GM18909 (cell line): Measurements from ENCODE around the gene PRDM10.
"Not testable (repeated sequence)": the region's sequence is repeated elsewhere in the genome, so short reads cannot be mapped to it uniquely, and the experiment has no call there.

Experiments used
- ATAC-seq: cut with Tn5 transposase; IDR thresholded peaks from one replicate; pipeline ENCODE4 v1.9.1; 2021; ENCODE audit warnings: mild to moderate bottlenecking; ENCODE audit not compliant: unreplicated experiment, poor library complexity

PRDM10 gene

DNA sequence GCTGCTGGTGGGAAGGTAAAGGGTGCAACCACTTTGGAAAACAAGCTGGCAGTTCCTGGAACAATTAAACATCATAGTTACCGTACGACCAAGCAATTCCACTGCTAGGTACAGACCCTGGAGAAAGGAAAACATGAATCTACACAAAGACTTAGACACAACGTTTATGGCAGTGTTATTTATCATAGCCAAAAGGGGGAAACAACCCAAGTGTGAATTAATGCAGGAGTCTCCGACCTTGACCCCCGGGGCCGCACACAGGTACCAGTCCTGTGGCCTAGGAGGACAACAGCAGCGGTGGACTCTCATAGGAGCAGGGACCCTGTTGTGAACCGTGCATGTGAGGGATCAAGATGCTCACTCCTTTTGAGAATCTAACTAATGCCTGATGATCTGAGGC lies 22.5 kb downstream of the PRDM10 start:
- no peak for ATAC-seq

GRCh38 chr11:129979046-129979605 lies 23.5 kb downstream of the PRDM10 start:
- no peak for ATAC-seq

DNA sequence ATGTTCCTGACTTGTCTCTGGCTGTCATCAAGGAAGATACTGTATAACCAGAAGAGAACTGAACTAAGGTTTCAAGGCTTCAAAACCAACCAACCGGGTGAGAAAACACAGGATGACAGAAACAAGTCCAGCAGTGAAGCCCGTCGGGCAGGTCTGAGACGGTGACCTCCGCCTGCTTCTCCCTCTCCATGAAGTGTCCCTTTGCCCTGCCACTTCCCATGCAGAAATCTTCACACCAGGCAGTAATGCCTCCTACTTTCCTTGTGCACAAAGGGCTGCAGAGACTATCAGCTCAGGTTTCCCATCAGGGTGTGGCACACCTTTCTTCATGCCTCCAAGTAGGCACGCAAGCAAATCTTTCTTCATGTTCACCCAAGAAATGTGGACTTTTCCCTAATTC lies 24.2 kb downstream of the PRDM10 start:
- no peak for ATAC-seq

- ATAC-seq, result no peak
Observed at GRCh38 chr11:129976328-129976727, 26.3 kb downstream of the PRDM10 start.

GRCh38 chr11:129975543-129975942 lies 27.1 kb downstream of the PRDM10 start:
- no peak for ATAC-seq

DNA sequence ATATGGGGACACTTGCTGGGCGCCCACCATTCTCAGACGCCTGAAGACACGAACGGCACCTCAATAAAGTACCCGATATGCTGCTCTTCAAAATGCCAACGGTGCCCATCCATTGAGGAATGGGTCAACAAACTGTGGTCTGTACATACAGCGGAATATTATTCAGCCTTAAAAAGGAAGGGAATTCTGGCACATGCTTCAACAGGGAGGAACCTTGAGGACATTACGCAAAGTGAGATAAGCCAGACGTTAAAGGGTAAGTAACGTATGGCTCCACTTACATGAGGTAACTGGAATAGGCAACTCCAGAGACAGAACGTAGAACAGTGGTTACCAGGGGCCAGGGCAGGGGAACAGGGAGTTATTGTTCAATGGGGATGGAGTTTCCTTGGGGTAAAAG lies 28.0 kb downstream of the PRDM10 start:
- no peak for ATAC-seq

DNA sequence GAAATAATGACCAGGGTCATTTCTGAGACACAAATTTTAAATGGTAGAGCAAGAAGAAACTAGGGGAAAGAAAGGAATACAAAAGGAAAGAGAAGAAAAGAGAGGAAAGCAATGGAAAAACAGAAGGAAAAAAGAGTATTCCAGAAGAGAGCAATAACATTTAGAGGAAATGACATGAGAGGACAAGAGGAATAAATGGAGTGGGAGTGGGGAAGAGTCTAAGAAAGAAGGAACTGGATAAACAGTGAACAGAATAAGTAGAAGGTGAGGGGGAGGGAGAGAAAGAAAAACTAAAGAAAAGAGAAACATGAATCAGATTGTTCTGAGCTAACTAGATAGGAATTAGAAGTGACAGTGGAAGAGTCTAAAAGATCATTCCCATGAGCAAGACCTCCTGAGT lies 28.4 kb downstream of the PRDM10 start:
- ATAC-seq, result no peak

- ATAC-seq, result no peak
Observed at GRCh38 chr11:129973809-129974208, 28.8 kb downstream of the PRDM10 start.

- peak; percentile 76 for ATAC-seq
Observed at GRCh38 chr11:129973068-129973467, 29.6 kb downstream of the PRDM10 start.

- ATAC-seq, result no peak
Observed at GRCh38 chr11:129972611-129973010, 30.0 kb downstream of the PRDM10 start.

DNA sequence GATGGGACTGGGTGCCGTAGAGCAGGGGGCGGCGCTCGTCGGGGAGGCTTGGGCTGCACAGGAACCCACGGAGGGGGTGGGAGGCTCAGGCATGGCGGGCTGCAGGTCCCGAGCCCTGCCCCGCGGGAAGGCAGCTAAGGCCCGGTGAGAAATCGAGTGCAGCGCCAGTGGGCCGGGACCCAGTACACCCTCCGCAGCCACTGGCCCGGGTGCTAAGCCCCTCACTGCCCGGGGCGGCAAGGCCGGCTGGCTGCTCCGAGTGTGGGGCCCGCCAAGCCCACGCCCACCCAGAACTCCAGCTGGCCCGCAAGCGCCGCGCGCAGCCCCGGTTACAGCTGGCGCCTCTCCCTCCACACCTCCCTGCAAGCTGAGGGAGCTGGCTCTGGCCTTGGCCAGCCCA lies 30.8 kb downstream of the PRDM10 start:
- ATAC-seq, result not testable (repeated sequence)

GRCh38 chr11:129969920-129970319 lies 32.7 kb downstream of the PRDM10 start:
- no peak for ATAC-seq

GRCh38 chr11:129968591-129969419 lies 33.8 kb downstream of the PRDM10 start:
- ATAC-seq, result no peak

DNA sequence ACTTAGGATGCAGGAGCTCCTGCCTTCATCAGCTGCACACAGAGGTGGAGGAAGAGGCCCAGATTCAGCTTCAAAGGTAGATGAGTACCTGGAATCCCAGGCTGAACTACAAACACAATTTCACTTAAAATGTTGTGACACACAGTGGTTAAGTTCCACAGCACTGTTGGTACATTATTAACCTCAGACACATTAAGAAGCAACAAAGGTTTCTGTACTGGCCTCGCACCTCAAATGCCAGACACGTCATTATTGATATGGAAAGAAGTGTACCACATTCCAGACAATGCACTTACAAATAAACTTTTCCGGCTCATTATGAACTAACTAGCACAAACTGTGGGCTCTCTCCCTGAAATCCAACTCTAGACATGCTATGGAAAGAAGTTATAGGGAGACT lies 34.6 kb downstream of the PRDM10 start:
- ATAC-seq, result no peak

GRCh38 chr11:129965248-129965647 lies 37.4 kb downstream of the PRDM10 start:
- no peak for ATAC-seq

DNA sequence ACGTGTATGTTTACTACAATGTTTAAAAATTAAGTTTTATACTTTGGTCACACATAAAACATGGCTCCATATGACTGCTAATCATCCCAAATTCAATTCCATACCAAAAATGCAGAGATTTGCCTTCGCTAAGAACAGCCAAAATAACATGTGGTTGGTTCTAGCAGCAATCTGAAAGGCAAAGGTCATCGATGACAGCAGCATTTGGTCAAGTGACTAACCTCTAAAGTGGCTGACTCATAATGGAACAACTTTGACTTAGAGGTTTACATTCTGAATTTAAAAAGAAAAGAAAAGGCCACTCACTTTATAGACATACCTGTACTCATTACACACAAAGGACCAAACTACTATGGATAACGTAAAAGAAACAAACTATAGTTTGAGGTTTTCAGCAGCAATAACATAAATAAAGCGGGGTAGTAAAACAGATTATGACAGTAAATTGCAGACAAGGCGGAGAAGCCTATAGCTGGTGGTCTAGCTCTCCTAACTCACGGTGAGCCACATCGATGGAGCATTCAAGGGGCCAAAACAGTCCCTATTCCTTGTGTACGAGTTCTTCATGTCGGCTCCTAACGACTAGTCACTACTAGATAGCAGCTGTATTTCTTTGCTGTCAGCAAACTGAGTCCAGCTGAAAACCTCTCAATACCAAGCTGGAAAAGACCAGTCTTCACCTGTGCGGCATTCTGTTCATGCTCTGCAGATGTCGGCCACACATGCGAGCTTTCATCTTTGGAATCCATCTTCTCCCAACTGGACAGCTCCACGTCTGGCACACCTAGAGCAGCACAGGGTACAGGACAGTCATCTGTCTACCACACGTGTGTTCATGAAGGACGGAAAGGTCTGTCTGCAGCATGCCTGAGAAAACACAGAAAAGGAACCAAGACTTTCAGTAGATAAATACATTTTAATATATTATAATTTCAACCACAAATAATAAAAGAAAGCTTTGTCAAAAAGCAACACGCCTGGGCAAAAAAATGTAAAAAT lies 42.1 kb downstream of the PRDM10 start:
- ATAC-seq, result peak; percentile 93

DNA sequence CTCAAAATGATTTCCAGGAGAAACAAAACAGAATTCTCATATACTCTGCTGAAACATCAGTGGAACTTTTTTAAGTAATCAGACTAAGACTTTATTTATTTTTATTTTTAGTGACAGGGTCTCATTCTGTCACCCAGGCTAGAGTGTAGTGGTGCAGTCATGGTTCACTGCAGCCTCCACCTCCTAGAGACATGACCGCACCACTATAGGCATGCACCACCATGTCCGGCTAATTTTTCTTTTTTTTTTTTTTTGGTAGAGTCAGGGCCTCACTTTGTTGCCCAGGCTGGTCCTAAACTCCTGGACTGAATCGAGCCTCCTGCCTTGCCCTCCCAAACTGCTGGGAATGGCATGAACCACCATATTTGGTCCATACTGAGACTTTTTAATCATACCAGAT lies 42.9 kb downstream of the PRDM10 start:
- ATAC-seq, result peak; percentile 67

- ATAC-seq, result no peak
Observed at GRCh38 chr11:129955282-129955681, 47.4 kb downstream of the PRDM10 start.

DNA sequence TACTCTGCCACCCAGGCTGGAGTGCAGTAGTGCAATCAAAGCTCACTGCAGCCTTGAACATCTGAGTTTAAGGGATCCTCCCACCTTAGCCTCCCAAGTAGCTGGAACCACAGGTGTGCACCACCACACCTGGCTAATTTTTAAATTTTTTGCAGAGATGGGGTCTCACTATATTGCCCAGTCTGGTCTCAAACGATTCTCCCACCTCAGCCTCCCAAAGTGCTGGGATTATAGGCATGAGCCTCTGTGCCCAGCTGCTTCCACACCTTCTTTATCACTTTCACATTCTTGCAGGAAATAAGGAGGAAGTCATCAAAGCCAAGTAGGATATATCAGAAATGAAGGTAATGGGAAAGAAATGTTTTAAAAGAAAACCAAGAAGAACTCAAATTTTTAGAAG lies 47.9 kb downstream of the PRDM10 start:
- ATAC-seq, result not testable (repeated sequence)

DNA sequence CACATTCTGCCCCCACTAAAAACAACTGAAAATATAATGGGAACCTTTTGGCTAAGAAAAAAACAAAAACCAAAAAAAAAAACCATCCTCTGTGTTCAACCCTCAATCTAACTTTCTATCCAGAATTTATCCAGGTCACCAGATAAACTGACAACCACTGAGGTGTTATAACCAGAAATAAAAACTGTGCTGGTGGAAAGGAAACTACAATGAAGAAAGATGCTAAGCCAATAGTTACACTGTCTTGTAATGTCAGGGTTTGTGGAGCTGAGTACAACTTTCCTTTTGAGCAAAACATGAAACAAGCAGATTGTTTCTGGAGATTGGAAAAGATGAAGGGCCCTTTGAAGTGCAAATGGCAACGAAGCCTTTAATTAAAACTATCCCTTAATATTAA lies 50.8 kb downstream of the PRDM10 start:
- no peak for ATAC-seq
